Measurements from ENCODE around the gene LENG9.

The LENG9 gene

GRCh38 chr19:54458648-54459281 is 4.8 kb downstream of the LENG9 start:
- TF ChIP-seq CTCF (IDR thresholded peaks at IDR 0.05; ENCODE audit: low read depth, low read length) (no peak), POLR2A (IDR thresholded peaks at IDR 0.05; ENCODE audit: extremely low read depth, insufficient read length) (no peak), MYC (IDR thresholded peaks at IDR 0.05; ENCODE audit: low read depth, low read length) (no peak)
- TF ChIP-seq, protein P1, sequence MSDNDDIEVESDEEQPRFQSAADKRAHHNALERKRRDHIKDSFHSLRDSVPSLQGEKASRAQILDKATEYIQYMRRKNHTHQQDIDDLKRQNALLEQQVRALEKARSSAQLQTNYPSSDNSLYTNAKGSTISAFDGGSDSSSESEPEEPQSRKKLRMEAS (IDR thresholded peaks at IDR 0.05; ENCODE audit: low read depth, low read length), result no peak
- no peak for DNase-seq (ENCODE audit: low read depth)
- H3K4me3 ChIP-seq (ENCODE audit: low read depth, low read length), result no peak overlapping the region

DNA sequence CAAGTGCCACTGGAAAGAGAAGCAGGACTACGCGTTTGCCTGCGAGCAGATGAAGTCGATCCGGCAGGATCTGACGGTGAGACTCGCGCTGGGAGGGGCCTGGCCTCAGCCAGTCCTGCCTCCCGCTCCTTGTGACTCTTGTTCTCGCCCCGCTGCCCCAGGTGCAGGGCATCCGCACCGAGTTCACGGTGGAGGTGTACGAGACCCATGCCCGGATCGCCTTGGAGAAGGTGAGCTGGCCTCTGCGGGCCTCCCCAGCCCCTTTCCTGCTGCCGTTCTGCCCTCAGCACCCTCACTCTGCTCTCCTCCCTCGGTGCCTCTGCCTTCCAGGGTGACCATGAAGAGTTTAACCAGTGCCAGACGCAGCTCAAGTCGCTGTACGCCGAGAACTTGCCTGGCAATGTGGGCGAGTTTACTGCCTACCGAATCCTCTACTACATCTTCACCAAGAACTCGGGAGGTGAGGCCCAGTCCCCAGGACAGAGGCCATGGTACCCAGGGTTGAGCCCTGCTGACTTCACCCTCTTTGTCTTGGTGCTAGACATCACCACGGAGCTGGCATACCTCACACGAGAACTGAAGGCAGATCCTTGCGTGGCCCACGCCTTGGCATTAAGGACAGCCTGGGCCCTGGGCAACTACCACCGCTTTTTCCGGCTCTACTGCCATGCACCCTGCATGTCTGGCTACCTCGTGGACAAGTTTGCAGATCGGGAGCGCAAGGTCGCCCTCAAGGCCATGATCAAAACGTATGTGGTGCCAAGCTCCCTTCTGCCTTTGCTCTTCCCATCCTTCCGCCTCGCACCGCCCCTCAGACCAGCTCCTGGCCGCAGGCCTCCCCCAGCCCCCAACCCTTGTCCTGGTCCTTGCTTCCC is 5.6 kb downstream of the LENG9 start:
- DNase-seq (ENCODE audit: low read depth), result no peak
- TF ChIP-seq MYC (IDR thresholded peaks at IDR 0.05; ENCODE audit: low read depth, low read length) (no peak), POLR2A (IDR thresholded peaks at IDR 0.05; ENCODE audit: extremely low read depth, insufficient read length) (no peak), CTCF (IDR thresholded peaks at IDR 0.05; ENCODE audit: low read depth, low read length) (no peak)
- TF ChIP-seq, protein P1 (IDR thresholded peaks at IDR 0.05; ENCODE audit: low read depth, low read length), result no peak
- no peak overlapping the region for H3K4me3 ChIP-seq (ENCODE audit: low read depth, low read length)

DNA sequence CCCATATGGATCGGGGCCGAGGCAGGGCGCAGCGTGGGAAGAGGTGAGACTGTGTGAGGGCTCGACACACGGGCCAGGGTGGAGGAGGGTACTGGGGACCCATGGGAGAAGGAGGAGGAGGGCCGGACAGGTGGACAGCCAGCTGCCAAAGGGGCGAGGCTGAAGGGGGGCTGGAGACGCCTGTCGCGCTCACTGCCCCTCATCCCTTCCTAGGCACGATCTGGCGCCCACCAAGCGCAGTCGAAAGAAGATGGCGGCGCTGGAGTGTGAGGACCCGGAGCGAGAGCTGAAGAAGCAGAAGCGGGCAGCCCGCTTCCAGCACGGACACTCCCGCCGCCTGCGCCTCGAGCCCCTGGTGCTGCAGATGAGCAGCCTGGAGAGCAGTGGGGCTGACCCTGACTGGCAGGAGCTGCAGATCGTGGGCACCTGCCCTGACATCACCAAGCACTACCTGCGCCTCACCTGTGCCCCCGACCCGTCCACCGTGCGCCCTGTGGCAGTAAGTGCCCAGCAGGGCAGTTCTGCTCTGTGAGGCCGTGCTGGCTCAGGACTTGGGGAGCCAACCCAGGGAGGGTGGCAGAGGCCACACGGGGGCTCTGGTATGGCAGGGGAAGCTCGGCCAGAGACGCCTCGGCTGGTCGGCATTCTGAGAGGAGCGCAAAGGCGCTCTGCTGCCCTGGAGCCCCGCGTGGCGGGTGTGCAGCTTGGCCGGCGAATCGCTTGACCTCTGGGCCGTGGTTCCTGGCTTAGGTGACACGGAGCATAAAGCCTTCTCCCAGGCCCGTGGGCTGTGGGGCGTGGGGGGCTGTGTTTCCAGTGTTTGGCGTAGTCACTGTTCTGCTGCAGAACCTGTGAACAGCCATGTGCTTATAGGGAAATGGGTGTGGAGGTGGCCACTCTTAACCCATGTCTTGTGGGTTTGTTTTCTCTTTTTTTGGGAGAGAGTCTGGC is 6.9 kb downstream of the LENG9 start:
- DNase-seq (ENCODE audit: low read depth), result no peak
- TF ChIP-seq, protein P1 (IDR thresholded peaks at IDR 0.05; ENCODE audit: low read depth, low read length), result no peak
- no peak for TF ChIP-seq CTCF (IDR thresholded peaks at IDR 0.05; ENCODE audit: low read depth, low read length)
- no peak for TF ChIP-seq POLR2A (IDR thresholded peaks at IDR 0.05; ENCODE audit: extremely low read depth, insufficient read length)
- no peak for TF ChIP-seq MYC (IDR thresholded peaks at IDR 0.05; ENCODE audit: low read depth, low read length)

DNA sequence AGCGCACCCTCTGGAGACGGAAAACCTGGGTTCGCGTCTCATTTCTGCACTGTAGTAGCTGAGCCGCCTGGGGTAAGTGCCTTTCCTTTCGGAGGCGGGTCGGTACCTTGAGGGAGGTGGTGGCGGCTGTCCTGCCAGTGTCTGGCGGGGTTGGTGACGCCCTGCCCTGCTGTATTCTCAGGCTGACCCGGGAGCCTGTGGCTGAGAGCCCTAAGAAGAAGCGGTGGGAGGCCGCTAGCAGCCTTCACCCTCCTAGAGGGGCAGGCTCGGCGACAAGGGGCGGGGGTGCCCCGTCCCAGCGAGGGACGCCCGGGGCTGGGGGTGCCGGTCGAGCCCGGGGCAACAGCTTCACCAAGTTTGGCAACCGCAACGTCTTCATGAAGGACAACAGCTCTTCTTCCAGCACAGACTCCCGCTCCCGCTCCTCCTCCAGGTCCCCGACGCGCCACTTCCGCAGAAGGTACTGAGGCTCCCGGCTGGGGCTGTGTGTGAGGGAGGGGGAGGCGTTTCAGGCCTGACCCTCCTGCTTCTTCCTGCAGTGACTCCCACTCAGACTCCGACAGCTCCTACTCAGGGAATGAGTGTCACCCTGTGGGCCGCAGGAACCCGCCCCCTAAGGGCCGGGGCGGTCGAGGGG is 7.7 kb downstream of the LENG9 start:
- H3K4me3 ChIP-seq (ENCODE audit: low read depth, low read length), result no peak overlapping the region
- no peak for DNase-seq (ENCODE audit: low read depth)
- TF ChIP-seq CTCF (IDR thresholded peaks at IDR 0.05; ENCODE audit: low read depth, low read length) (no peak), MYC (IDR thresholded peaks at IDR 0.05; ENCODE audit: low read depth, low read length) (no peak), POLR2A (IDR thresholded peaks at IDR 0.05; ENCODE audit: extremely low read depth, insufficient read length) (no peak)
- TF ChIP-seq, protein P1 (IDR thresholded peaks at IDR 0.05; ENCODE audit: low read depth, low read length), result no peak

More for the DNA sequence above, 6.9 kb downstream of the LENG9 start:
- H3K4me3 ChIP-seq (ENCODE audit: low read depth, low read length), result no peak overlapping the region

Measured in NB4 (cell line).